GM18499 (cell line): ENCODE results near the gene KIF12.

Source experiments
- ATAC-seq: cut with Tn5 transposase; IDR thresholded peaks from one replicate; pipeline ENCODE4 v1.9.1; 2021; ENCODE audit warnings: moderate number of reproducible peaks; ENCODE audit not compliant: insufficient read depth, unreplicated experiment

KIF12 gene

GRCh38 chr9:114108016-114108833 is 9.1 kb upstream of the KIF12 start:
- ATAC-seq, result no peak

DNA sequence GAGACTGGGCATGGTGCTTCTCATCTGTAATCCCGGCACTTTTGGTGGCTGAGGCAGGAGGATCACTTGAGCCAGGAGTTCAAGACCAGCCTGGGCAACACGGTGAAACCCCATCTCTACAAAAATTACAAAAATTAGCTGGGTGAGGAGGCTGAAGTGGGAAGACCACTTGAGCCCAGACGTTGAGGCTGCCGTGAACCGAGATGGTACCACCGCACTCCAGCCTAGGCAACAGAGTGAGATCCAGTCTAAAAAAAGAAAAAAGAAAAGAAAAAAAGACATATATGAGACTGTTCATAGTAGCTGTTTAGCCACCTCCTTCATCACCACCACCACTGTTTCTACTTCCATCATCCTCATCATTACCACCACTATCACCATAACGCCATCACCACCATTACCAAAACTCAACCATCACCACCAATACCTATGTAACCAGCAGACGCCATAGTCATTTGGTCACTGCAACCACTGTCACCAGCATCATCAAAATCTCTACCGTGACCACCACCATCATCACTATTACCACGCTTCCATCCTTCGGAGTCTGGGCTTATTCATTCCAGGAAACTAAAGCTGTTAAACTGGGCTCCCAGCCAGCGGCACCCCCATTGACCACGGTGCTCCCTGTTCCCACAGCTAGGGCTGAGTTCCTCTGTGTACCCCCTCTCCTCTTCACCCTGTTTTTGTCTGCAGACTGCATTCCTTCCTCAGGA is 8.4 kb upstream of the KIF12 start:
- no peak for ATAC-seq

DNA sequence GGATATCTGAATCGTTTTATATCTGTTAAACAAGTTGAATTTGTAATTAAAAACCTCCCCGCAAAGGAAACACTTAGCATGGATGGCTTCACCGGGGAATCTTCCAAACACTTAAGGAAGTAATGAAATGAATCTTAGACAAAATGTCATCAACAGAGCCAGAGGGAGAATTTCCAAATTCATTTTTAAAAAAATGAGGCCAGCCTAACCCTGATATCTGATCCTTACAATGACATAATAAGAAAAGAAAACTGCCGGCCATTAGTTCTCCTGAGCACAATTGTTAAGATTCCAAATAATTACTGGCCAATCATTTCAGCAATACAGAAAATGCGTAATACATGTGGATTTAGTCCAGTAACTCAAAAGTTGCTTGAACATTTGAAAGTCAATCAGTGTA is 6.1 kb upstream of the KIF12 start:
- no peak for ATAC-seq

GRCh38 chr9:114102484-114102883 is 3.4 kb upstream of the KIF12 start:
- no peak for ATAC-seq

DNA sequence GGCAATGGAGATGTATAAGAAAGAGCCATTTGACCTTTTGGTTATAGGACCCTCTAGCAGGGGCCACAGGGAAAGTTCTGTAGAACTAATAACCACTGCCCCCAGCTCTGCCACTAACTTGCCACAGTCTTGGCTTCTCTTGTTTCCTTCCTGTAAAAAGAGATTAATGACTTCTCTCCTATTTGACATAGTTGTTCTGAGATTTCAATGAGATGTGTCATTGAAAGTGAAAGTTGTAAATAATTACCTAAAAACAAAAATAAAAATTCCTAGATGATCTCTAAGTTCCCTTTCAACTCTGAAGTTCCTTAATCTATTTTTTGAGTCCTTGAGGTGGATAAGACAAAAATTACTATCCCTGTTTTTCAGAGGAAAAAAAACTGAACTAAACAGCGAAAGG is 1.4 kb upstream of the KIF12 start:
- no peak for ATAC-seq

- ATAC-seq, result no peak
These were observed 678 bp upstream of the KIF12 start for GRCh38 chr9:114099669-114100270.

GRCh38 chr9:114098021-114098935 is 814 bp downstream of the KIF12 start:
- ATAC-seq, result no peak

- no peak for ATAC-seq
These were observed 1.5 kb downstream of the KIF12 start for GRCh38 chr9:114097613-114098020.

GRCh38 chr9:114096866-114097612 is 2.1 kb downstream of the KIF12 start:
- ATAC-seq, result no peak

DNA sequence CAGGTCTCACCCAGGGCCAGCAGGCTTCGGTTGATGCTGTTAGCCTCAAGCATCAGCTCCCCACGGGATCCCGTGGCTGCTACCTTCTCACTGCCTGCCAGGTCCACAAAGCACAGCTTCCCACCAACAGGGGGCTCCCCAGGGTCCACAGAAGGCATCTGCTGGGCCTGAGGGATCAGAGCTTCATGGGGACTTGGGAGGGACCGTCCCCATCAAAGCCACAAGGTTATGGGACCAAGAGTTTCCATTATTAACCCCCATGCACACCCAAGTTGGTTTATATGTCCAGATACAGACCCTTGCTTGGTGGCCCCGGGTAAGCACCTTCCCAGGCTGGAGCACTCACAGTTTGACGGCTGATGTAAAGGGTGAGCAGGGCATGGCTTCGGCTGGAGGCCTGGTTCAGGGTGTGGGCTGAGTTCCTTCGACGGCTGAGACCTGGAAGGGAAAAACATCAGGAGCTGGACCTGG is 3.0 kb downstream of the KIF12 start:
- no peak for ATAC-seq

- no peak for ATAC-seq
These were observed 4.1 kb downstream of the KIF12 start for GRCh38 chr9:114094971-114095370.

- ATAC-seq, result no peak
These were observed 5.2 kb downstream of the KIF12 start for GRCh38 chr9:114093761-114094505.

DNA sequence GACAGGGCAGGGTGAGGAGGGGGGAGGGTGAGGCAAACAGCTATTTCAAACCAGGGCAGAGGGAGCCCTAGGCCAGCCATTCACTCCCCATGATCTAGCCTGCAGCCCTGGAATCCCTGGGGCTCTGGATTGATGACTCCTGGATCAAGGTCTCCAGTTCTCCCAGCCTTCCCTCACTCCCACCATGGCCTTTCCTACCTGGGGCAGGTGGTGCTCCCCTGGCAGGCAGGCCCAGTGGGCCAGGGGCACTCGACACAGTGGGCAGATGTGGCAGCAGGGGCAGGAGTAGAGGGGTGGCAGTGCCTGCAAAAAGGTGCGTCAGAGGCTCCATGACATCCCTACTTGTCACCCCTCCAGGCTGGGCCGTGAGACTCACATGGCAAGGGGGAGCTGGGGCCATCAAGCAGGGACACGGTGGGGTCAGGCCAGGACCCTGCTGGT is 6.0 kb downstream of the KIF12 start:
- ATAC-seq, result no peak

GRCh38 chr9:114092336-114092735 is 6.8 kb downstream of the KIF12 start:
- ATAC-seq, result no peak

DNA sequence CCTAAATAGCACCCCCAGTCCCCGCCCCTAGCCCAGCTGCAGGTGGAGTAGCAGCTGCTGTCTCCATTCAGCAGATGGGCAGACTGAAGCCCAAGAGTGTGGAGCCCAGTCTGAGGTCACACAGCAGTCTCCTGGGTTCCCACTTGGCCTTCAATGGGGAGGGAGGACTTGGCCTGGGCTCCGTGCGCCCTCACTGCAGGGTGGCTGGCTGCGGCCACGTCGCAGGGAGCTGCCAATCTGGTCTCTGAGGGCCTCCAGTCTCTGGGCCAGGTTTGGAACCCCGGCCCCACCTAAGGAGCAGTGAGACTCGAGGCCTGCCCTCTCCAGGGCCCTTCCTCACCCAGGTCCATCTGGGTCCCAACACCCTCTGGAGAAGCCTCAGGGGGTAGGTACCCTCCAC is 7.4 kb downstream of the KIF12 start:
- no peak for ATAC-seq

GRCh38 chr9:114090798-114091197 is 8.3 kb downstream of the KIF12 start:
- ATAC-seq, result no peak

DNA sequence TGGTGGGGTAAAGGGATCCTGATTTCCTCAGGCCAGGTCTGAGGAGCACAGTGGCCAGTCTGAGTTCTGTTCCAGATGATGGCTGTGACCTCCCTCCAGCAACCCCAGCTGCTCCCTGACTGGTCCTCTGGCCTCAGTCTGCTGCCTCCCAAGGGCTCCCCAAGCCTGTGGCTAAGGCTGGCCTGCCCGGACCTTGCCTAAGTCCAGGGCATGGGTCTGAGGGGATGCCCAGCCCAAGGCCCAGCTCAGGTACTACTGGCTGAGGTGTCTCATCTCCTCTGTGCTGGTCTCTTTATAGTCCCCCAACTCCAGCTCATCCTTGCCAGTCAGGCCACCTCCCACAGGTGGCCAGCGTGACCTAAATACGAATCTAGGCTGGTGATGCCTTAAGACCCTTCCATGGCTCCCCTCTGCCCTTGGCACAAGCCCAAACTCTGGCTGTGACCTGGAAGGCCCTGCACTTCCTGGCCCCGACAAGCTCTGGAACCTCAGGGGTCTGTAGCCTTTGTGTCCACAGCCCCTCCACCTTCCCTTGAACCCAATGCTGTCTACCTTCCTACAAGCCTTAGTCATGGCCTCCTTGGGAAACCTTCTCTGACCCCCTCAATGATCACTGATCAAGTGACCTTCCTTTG is 9.8 kb downstream of the KIF12 start:
- ATAC-seq, result no peak

DNA sequence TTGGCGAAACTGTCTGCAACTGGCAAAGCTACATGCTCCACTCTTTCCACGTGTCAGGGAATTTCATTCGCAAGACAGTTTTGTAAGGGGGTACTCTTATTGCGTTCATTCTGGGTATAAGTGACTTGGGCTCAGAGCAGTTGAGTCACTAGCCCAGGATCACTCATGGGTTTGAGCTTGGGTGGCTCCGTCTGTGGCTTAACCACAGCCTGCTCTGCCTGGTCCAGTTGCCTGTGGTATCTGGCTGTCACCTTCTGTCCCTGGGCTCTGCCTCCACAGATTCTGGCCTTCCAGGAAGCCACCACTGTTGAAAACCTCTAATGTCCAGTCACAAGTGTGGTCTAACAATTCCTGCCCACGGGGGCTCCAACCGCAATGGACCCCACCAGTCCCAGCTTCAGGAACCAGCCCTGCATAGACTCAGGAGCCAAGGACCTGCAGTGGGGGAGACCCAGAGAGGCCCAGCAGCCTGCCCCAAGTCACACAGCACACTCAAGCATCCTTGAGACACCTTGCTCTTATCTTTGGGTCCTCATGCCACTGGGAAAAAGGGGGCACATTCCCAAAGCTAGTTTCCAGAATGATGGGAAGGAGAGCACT is 10.4 kb downstream of the KIF12 start:
- no peak for ATAC-seq
